GM18907 (cell line): Measurements from ENCODE around the gene MUCL1.
"Not testable (repeated sequence)": the region's sequence is repeated elsewhere in the genome, so short reads cannot be mapped to it uniquely, and the experiment has no call there.

ENCODE experiments used
- ATAC-seq: cut with Tn5 transposase; IDR thresholded peaks from one replicate; pipeline ENCODE4 v1.9.1; 2021; ENCODE audit warnings: mild to moderate bottlenecking, moderate library complexity; ENCODE audit not compliant: unreplicated experiment

Gene MUCL1

DNA sequence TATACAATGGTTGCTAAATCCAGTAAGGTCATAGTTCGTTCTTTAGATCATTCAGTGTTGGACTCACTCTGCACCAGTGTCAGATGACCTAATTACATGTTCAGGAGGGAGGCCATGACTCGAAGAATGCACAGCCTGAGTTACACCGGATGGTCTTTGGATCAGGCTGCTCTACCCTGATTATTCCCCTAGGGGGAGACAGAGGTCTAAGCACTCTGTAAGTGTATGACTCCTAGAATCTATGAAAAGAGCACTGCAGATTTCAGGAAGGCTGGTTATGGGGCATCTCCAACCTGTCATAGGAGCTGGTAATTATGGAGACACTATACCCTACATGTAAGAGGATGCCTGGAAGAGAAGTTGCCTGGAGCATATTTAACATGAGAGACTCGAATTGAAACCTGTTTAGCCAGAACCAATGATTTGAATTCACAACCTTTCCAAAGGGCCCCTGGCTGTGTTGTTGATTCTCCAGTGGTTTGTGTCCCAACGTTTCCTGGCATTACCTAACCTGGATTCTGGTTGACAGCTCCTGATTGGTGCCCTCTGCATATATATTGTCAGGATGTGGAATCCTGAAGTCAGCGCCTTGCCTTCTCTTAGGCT lies at the start of gene MUCL1:
MUCL1 (plus strand) TSS at position 584 of the 606 bp plus-strand sequence. CDS start 67 bp downstream, outside the sequence.
- peak; percentile 98 for ATAC-seq

- ATAC-seq = no peak
Observed at GRCh38 chr12:54821676-54822075, 32.6 kb upstream of the MUCL1 start.

GRCh38 chr12:54824402-54824801 lies 29.9 kb upstream of the MUCL1 start:
- no peak for ATAC-seq

GRCh38 chr12:54829511-54829910 lies 24.8 kb upstream of the MUCL1 start:
- ATAC-seq = no peak

DNA sequence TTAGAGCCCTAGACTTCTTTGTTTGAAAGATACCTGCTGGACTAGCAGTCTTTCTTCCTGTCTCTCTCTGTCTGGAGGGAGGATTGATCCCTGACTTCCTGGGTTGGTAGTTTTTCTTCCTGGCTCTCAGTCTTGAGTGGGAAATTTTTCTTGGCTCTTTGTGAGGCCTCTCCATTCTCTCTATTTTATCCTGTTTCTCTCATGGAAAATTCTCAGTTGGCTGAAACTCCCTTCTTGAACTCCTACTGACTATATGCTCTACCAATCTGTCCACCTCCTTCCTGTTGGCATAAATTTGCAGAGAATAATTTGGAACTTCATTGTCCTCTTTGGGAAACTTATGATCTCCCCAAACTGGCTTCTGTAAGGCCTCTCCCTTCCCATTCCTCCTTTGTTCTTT lies 24.1 kb upstream of the MUCL1 start:
- no peak for ATAC-seq

DNA sequence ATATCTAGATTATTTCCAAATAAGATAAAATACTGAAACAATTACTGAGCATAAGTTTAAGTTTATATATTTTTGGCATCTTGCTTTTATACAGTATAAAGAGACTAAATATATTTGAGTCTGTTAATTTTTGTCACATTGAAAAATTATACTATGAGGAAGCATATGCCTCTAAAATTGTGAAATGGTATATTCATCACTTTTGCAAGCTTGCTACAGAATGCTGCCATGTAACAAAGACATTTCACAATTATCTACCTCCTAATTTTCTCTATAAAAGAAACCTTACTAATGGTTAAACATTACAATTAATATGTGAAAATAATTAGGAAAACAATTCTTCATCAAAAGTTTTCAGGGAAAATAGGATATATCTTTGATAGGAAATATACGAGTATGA lies 22.7 kb upstream of the MUCL1 start:
- ATAC-seq = no peak

- ATAC-seq = no peak
Observed at GRCh38 chr12:54840244-54840865, 14.0 kb upstream of the MUCL1 start.

DNA sequence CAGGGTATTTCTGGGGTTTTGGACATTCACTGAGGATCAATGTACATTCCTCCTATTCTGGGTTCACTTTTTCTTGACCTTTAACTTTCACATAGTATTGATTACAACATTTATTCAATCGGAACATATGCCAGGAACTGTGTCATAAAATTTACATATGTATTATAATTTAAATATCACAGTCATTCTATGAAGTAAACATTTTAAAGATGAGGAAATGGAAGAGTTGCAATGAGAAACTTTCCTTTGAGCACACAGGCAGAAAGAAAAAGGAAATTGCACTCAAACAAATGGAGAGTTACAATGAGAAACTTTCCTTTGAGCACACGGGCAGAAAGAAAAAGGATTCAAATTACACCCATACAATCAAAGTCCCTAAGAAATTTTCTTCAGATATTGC lies 3.1 kb downstream of the MUCL1 start:
- ATAC-seq = no peak

GRCh38 chr12:54858562-54858961 lies 4.2 kb downstream of the MUCL1 start:
- ATAC-seq = no peak

GRCh38 chr12:54859502-54859901 lies 5.2 kb downstream of the MUCL1 start:
- no peak for ATAC-seq

DNA sequence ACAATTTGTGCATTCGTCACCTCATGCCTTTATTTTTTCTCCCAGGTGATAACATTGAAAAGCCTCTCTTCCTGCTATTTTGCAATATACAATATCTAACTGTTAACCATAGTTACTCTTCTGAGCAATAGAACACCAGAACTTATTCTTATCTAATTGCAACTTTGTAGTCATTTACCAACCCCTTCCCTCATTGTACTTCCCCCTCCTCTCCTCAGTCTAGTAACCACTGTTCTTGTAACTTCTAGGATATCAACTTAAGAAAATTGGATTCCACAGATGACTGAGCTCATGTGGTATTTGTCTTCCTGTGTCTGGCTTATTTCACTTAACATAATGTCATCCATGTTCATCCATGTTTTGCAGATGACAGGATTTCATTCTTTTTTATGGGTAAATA lies 7.6 kb downstream of the MUCL1 start:
- no peak for ATAC-seq

DNA sequence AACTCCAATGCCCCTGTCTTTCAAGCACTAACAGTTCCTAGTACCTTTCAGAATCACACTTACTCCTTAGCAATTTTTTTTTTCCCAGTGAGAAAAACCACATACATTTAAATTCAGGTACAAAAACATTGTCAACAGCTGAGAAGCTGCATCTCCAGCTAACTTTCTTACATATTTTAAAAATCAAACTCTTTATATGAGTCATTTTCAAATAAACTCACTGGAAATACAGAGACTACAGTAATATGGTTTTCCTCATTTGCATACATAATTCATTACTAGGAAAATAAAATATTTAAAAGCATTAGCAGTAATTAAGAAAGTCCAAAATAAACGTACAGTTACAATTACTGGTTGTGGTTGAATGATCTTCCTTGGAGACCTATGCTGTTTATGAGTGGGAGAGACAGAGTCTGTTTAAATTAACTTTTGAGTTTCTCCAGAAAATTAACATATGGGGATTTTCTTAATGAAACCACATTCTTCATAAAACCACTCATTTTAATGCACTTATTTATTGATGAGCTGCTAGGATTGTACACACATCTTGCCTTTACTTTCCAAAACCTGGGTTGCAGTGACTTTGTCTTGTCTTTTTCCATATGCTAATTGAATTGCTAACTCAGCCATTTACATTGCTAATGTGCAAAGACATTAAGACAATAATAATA lies 9.8 kb downstream of the MUCL1 start:
- no peak for ATAC-seq

DNA sequence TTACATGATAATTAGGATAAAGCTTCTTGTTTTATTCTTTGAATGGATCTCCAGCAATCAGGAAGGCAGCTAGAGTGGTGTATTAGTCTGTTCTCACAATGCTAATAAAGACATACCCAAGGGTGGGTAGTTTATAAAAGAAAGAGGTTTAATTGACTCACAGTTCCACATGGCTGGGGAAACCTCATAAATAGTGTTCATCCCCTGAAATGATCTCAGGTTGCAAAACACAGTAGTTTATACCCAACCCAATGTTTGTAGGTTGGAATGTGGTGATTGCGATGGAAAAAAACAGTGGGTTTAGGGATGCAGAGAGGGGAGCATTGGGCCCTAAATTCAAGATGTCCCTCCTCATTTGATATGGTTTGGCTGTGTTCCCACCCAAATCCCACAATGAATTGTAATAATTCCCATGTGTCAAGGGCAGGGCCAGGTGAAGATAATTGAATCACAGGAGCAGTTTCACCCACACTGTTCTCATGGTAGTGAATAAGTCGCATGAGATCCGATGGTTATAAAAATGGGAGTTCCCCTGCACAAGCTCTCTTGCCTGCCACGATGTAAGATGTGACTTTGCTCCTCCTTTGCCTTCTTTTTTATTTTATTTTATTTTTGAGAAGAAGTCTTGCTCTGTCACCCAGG lies 11.5 kb downstream of the MUCL1 start:
- ATAC-seq = no peak

DNA sequence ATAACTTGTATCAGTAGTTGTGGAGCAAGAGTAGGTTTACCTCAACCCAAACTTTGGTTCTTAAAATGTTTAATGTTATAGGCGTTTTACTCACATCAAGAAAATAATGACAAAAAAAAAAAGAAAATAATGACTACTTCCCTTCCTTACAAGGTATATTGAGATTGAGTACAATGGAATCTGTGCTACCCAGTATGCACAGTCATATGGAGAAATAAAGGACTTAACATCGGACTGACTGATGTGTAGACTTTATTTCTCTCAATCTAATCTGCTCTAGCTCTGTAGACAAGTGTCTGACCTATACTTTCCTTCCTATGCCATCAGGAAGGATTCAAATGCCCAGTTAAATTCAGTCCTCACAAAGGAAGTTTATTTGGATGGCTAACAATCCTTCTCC lies 14.4 kb downstream of the MUCL1 start:
- no peak for ATAC-seq

- no peak for ATAC-seq
Observed at GRCh38 chr12:54870048-54870447, 15.7 kb downstream of the MUCL1 start.

DNA sequence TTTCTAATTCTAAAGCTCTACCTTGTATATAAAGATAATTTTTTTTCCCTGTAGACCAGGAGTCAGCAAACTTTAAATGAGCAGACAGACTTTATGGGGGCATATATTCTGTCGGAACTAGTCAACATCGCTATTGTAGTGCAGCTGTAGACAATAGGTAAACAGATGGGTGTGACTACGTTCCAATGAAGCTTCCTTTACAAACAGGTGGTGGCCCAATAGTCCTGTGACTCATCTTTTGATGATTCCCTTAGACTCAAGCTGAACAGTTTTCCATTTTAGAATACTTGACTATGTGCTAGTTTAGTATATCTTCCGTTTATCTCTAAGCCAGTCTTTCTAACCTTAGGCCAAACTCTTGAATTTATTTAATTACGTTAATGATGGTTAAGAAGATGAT lies 16.3 kb downstream of the MUCL1 start:
- ATAC-seq = no peak

GRCh38 chr12:54879150-54879549 lies 24.8 kb downstream of the MUCL1 start:
- no peak for ATAC-seq

- ATAC-seq = no peak
Observed at GRCh38 chr12:54879579-54879978, 25.3 kb downstream of the MUCL1 start.

DNA sequence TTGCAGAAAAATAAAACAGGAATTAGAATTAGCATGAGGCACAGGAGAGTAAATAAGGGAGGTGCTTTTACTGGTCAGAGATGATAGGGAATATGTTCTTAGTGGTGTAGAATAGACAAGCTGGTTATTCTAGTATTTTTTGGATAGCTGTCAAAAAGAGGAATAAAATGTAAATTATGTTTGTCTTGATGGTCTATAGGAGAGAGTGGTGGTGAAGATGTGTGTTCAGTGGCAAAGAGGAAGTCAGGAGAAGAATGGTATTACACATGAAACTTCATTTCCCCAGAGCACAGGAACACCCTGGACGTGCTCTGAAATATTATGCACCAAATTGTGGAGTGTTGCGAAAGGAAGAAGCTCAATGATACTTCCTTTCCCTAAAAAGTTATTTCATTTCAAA lies 27.8 kb downstream of the MUCL1 start:
- no peak for ATAC-seq

DNA sequence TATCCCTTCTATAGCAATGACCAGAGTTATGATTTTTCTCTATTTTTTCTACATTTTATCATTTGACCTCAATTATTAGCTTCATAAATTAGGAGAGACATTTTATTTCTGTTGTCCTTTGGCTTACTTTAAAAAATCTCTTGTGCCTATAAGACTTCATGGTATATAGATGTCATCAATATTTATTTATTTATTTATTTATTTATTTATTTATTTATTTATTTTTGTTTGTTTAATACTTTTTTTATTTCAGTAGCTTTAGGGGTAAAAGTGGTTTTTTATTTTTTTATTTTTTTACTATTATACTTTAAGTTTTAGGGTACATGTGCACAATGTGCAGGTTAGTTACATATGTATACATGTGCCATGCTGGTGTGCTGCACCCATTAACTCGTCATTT lies 28.3 kb downstream of the MUCL1 start:
- not testable (repeated sequence) for ATAC-seq

DNA sequence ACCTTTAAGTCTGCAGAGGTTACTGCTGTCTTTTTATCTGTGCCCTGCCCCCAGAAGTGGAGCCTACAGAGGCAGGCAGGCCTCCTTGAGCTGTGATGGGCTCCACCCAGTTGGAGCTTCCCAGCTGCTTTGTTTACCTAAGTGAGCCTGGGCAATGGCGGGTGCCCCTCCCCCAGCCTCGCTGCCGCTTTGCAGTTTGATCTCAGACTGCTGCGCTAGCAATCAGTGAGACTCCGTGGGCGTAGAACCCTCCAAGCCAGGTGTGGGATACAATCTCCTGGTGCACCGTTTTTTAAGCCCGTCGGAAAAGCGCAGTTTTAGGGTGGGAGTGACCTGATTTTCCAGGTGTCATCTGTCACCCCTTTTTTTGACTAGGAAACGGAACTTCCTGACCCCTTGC lies 34.1 kb downstream of the MUCL1 start:
- ATAC-seq = not testable (repeated sequence)

DNA sequence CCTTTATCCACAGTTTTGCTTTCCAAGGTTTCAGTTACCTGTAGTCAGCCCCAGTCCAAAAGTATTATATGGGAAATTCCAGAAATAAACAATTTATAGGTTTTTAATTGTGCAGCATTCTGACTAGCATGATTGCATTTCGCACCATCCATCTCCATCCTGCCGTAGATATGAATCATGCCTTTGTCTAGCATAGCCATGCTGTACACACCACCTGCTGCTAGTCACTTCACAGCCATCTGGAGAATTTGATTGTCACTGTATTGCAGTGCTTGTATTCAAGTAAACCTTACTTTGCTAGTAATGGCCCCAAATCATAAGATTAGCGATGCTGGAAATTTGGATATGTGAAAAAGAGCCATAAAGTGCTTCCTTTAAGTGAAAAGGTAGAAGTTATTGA lies 36.0 kb downstream of the MUCL1 start:
- ATAC-seq = no peak
